DMS79 (cell line): Measurements from ENCODE around the gene OR14A16.

Experiments used
- DNase-seq: peaks from one replicate; lab custom pipeline; 2025; lab: John Stamatoyannopoulos, UW

The OR14A16 gene

DNA sequence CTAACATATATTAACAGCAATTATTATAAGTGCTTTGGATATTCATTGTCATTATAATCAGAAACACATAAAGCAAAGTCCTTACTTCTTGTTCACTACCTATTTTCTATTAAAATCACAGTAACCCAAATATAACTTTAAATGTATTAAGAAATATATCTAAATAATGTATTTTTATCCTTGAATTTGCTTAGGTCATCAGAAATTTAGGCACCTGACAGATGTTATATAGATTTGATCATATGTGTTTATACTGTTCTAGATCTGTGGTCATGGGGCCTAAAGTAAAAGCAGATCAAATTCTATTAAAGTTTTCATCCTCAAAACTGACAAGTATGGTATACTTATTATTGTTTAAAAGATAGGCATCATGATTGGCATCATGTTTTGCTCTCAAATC is 54.3 kb downstream of the OR14A16 start:
- no peak for DNase-seq
